OCI-LY3 (cell line): ENCODE measurements around the gene NCOA4.

Experiments used
- H2AFZ ChIP-seq: fragments of 200-600, 300-600 bp; shearing (Covaris generic); 2 replicates; pipeline ENCODE4 v1.6.0; 2014; ENCODE audit warnings: antibody characterized with exemption, low read depth, low read length
- H3K27ac ChIP-seq: fragments of 200-600, 300-600 bp; sonication (generic); 2 replicates; pipeline ENCODE4 v1.5.1; 2014; ENCODE audit warnings: mild to moderate bottlenecking, low read length, moderate library complexity, mixed read lengths
- H3K27me3 ChIP-seq: fragments of 200-600, 300-600 bp; sonication (generic); 2 replicates; pipeline ENCODE4 v1.6.1; 2014; ENCODE audit warnings: low read depth, low read length, mixed read lengths
- H3K36me3 ChIP-seq: fragments of 200-600, 300-600 bp; sonication (generic); replicated peaks from 2 replicates; pipeline ENCODE3; 2014; ENCODE audit warnings: low read depth, low read length, mixed read lengths
- H3K4me1 ChIP-seq: fragments of 300-600, 200-600 bp; sonication (generic); 2 replicates; pipeline ENCODE4 v1.6.1; 2014; ENCODE audit warnings: low read length, mixed read lengths
- H3K4me2 ChIP-seq: fragments of 200-600, 300-600 bp; sonication (generic); 2 replicates; pipeline ENCODE4 v1.6.1; 2014; ENCODE audit warnings: low read length, mixed read lengths
- H3K4me3 ChIP-seq: fragments of 300-600, 200-600 bp; sonication (generic); 2 replicates; pipeline ENCODE4 v1.5.1; 2014; ENCODE audit warnings: antibody characterized with exemption, mild to moderate bottlenecking, low read length, moderate library complexity
- H3K79me2 ChIP-seq: fragments of 300-600, 200-600 bp; shearing (Covaris generic); 2 replicates; pipeline ENCODE4 v1.6.1; 2014; ENCODE audit warnings: mild to moderate bottlenecking, low read length, mixed read lengths
- H3K9ac ChIP-seq: fragments of 300-600, 200-600 bp; shearing (Covaris generic); 2 replicates; pipeline ENCODE4 v1.6.0; 2014; ENCODE audit warnings: mild to moderate bottlenecking, low read length, moderate library complexity
- H3K9me3 ChIP-seq: fragments of 200-600, 300-600 bp; shearing (Covaris generic); 2 replicates; pipeline ENCODE4 v1.6.1; 2014; ENCODE audit warnings: low read length, mixed read lengths; ENCODE audit not compliant: insufficient read depth
- H4K20me1 ChIP-seq: fragments of 200-600, 300-600 bp; sonication (generic); 2 replicates; pipeline ENCODE4 v1.6.1; 2016; ENCODE audit warnings: low read length, mixed read lengths; ENCODE audit not compliant: insufficient read depth
- EZH2phosphoT487 ChIP-seq: fragments of 200-600 bp; shearing (Covaris generic); IDR thresholded peaks from 2 replicates; pipeline ENCODE4 v1.6.1; 2018; ENCODE audit warnings: antibody characterized with exemption, mixed run types, low read depth
- TF ChIP-seq, protein P1 (sequence below): fragments of 200-600, 300-600 bp; sonication (generic); IDR thresholded peaks from 2 replicates; pipeline ENCODE4 v1.5.1; 2014; ENCODE audit warnings: antibody characterized with exemption, low read length, low read depth

Gene NCOA4

DNA sequence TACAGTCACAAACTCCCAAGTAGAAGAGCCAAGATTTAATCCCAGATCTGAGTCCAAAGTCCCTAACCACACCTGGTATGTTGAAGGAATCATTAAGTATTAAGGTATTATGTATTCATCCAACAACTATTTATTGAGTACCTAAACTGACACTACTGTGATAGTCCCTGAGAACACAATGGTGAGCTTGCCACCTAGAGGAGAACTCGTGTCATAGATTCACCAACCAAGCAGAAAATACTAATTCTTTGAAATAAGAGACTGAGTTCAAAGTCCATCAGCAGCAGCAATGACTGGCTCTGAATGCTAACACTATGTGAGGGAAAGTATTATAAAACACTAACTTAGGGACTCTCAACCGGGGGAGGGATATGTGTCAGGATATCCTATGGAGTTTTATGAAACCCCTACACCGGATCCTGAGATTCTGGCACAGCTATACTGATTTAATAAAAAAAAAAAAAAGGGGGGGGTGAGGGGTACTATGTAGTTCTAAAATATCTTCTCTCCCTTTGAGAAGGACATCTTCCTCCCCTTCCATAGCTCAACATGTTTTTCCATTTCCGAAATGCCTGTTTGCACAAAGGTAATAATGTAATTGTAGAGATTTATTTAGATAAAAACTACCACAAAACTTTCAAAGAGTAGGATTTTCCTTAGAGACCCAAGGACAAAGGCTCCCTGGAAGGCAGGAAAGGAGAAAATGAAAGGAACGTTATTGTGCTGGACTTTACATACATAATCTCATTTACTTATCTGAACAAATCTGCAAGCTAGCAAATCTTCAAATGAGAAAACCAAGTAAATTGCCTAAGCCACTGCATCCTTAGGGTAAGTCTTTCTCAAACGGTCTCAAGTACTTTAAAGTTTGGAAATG lies 1.6 kb downstream of the NCOA4 start:
- Histone ChIP-seq H3K4me3 (peak overlapping the region; percentile 99), H3K9ac (peak overlapping the region; percentile 82)
- TF ChIP-seq EZH2phosphoT487: no peak
- TF ChIP-seq, protein P1, sequence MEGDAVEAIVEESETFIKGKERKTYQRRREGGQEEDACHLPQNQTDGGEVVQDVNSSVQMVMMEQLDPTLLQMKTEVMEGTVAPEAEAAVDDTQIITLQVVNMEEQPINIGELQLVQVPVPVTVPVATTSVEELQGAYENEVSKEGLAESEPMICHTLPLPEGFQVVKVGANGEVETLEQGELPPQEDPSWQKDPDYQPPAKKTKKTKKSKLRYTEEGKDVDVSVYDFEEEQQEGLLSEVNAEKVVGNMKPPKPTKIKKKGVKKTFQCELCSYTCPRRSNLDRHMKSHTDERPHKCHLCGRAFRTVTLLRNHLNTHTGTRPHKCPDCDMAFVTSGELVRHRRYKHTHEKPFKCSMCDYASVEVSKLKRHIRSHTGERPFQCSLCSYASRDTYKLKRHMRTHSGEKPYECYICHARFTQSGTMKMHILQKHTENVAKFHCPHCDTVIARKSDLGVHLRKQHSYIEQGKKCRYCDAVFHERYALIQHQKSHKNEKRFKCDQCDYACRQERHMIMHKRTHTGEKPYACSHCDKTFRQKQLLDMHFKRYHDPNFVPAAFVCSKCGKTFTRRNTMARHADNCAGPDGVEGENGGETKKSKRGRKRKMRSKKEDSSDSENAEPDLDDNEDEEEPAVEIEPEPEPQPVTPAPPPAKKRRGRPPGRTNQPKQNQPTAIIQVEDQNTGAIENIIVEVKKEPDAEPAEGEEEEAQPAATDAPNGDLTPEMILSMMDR: peak; percentile 52

DNA sequence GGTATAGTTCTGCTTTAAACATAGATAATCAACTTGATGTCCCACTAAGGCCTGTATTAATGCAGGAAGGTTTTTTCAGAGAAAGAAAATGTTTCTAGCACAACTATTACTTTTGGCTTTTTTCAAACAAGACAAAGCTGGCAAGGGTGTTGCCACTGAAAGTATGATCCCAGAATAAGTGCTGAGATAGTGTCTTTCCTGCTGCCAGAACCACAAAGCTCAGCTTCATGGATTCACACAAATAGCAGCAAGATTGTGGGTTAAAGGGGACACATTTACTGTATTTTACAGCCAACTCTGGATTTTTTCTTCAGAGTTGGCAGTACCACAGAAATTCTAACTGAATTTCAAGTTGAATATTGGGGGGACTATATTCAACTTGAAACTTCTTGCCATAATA lies 4.3 kb downstream of the NCOA4 start:
- Histone ChIP-seq H3K4me2 (no peak overlapping the region), H2AFZ (no peak overlapping the region), H3K4me1 (peaks cover 10% of the 10 kb centered on the region), H3K79me2 (peaks cover 88% of the 10 kb centered on the region), H3K9me3 (no peaks in the 10 kb centered on the region), H3K9ac (no peak overlapping the region), H4K20me1 (peaks cover 38% of the 10 kb centered on the region), H3K36me3 (no peaks in the 10 kb centered on the region), H3K27ac (no peak overlapping the region), H3K4me3 (no peak overlapping the region), H3K27me3 (no peaks in the 10 kb centered on the region)
- TF ChIP-seq, protein P1: no peak
- no peak for TF ChIP-seq EZH2phosphoT487

More for the DNA sequence above, 1.6 kb downstream of the NCOA4 start:
- Histone ChIP-seq H3K27ac (no peak overlapping the region), H3K79me2 (peaks cover 62% of the 10 kb centered on the region), H3K9me3 (no peaks in the 10 kb centered on the region), H3K4me2 (peak overlapping the region; percentile 74), H3K27me3 (no peaks in the 10 kb centered on the region), H3K4me1 (peaks cover 10% of the 10 kb centered on the region), H2AFZ (no peak overlapping the region), H3K36me3 (no peaks in the 10 kb centered on the region), H4K20me1 (peaks cover 32% of the 10 kb centered on the region)

DNA sequence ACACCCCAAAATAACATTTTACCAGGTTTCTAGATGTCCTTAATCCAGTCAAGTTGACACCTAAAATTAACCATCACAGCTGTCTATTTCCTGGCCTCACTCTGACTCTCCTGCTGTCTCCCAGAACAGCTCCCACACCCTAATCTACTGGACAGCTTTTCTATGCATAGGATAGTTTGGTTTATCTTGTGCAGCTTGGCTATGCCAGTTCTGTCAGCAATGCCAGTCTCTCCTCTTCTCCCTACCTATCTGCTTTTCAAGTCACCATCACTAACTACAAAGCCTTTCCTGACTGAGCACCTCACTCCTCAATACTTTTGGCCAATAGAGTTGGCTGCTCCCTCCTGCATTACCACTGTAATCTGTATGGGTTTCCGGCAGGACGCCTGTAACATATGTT lies 5.0 kb downstream of the NCOA4 start:
- Histone ChIP-seq H3K4me3 (no peak overlapping the region), H4K20me1 (peaks cover 44% of the 10 kb centered on the region), H3K27ac (no peak overlapping the region), H3K27me3 (no peaks in the 10 kb centered on the region), H2AFZ (no peak overlapping the region), H3K9ac (no peak overlapping the region), H3K9me3 (no peaks in the 10 kb centered on the region), H3K4me1 (peaks cover 11% of the 10 kb centered on the region), H3K79me2 (peaks cover 95% of the 10 kb centered on the region), H3K4me2 (no peak overlapping the region), H3K36me3 (no peaks in the 10 kb centered on the region)
- TF ChIP-seq, protein P1: no peak
- TF ChIP-seq EZH2phosphoT487: no peak

DNA sequence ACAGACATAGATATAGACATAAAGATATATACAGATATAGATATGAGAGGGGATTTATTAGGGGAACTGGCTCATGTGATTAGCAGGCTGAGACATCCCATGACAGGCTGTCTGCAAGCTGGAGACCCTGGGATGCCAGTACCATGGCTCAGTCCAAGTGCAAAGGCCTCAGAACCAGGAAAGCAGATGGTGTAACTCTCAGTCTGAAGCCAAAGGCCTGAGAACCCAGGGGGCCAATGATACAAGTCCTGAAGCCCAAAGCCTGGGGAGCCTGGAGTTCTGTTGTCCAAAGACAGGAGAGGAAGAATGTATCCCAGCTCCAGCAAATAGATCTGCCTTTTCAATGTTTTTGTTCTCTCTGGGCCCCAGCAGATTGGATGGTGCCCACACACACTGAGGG lies 5.5 kb downstream of the NCOA4 start:
- Histone ChIP-seq H3K4me3 (no peak overlapping the region), H3K9ac (no peak overlapping the region), H3K9me3 (no peaks in the 10 kb centered on the region), H3K36me3 (no peaks in the 10 kb centered on the region), H3K4me2 (no peak overlapping the region), H2AFZ (no peak overlapping the region), H3K4me1 (peaks cover 16% of the 10 kb centered on the region), H4K20me1 (peaks cover 48% of the 10 kb centered on the region), H3K79me2 (peaks cover 95% of the 10 kb centered on the region), H3K27ac (no peak overlapping the region), H3K27me3 (no peaks in the 10 kb centered on the region)
- TF ChIP-seq EZH2phosphoT487: no peak
- TF ChIP-seq, protein P1: no peak
